A549 treated with GW870086 at 1 μM for 4 hours (cell line): ENCODE results near the gene POGLUT2. TPM values are rescaled to one million over a fixed set of nuclear protein-coding genes. Genes with fewer than 3 reads are reported as not detected.

ENCODE experiments used
- total RNA-seq: library from RNA; stranded (reverse); fragments of 200-300 nt; extraction: Qiagen RNA extraction; gene quantifications from 5 replicates; pipeline ENCODE4 v1.2.3, GENCODE V29; 2022; ENCODE audit warnings: low read depth

POGLUT2 gene
- 6.0 to 7.6 TPM (median 6.2 TPM) in 5 replicates for total RNA-seq

DNA sequence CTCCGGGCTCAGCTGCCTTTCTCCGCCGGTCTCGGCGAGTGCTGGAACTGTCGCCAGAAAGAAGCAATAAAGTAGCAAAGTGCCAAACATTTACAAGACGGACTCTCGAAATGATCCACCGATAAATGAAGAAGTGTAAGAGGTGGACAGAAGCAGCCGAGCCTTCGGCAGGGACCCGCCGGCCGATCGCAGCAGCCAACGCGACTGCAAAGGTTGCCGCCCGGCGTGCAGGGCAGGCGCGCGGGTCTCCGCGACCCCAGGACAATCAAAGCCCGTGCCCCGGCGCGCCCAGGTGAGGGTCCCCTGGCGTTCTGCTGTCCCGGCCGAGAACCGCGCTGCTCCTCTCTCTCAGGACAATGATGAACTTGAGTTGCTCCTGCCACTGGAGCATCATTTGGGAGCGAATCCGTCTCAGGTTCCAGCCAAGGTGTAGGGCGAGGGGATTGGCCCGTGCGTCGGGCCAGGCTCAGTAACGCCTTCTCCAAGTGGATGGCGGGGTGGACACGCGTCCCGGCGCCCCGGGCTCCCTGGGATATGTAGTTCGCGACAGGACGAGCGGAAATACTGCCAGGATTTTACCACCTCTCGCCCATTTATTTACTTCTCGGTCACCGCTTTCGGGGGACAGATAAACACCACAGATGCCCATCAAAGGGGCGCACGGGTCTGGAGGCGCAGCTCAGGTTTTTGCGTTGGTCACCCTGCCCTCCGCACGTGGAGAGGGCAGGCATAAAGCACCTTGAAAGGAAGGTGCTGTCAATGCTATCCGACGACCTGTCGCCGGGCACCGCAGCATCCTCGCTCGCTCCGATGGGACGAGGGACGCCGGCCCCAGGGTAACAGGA is at the start of gene POGLUT2, which contains the start of gene BIVM:
Gene POGLUT2, minus strand, starts transcription at position 396 of the 845 bp plus-strand sequence. Its CDS starts 306 bp downstream, at position 90.
Gene BIVM, plus strand, starts transcription at position 539 of the 845 bp plus-strand sequence. CDS start 8,149 bp downstream, outside the sequence.

DNA sequence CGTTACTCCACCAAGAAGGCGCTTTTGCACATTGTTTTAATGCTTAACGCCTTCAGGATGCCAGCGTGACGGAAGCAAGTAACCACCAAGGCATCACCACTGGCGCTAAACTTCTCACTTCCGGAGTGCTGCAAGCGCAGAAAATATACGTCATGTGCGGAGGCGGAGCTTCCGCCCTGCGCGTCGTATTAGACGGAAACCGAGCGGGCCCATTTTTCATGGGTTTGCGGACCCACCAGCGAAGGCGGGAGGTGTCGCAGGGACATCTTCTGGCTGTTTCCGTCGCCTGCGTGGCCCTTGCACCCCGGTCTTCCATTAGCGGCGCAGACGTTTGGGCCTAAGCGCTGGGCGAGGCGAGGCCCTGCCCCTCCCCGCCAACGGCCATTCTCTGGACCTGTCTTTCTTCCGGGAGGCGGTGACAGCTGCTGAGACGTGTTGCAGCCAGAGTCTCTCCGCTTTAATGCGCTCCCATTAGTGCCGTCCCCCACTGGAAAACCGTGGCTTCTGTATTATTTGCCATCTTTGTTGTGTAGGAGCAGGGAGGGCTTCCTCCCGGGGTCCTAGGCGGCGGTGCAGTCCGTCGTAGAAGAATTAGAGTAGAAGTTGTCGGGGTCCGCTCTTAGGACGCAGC is 47.0 kb upstream of the POGLUT2 start, which contains the start of gene ERCC5:
Gene ERCC5, plus strand, starts transcription at position 403 of the 631 bp plus-strand sequence. CDS start 235 bp downstream, outside the sequence.

GRCh38 chr13:102773441-102774213 is 25.1 kb downstream of the POGLUT2 start, which contains the start of gene TEX30:
Gene TEX30 (minus strand): TSS chr13:102773786. CDS start chr13:102770026, 3,760 bp downstream.

Other genes starting within 250 kb of the POGLUT2 start
- gene TPP2, start 202.0 kb downstream of the POGLUT2 start, total RNA-seq, result 12.2 to 16.7 TPM (median 15.7 TPM) in 5 replicates
- gene METTL21C, start 103.9 kb downstream of the POGLUT2 start, total RNA-seq, result not detected in 5 replicates
- gene TEX30, start 25.2 kb downstream of the POGLUT2 start, total RNA-seq, result 11.4 to 16.6 TPM (median 12.8 TPM) in 5 replicates
- gene BIVM, start 143 bp upstream of the POGLUT2 start, total RNA-seq, result 2.9 to 4.9 TPM (median 4.7 TPM) in 5 replicates
- 14.4 to 18.4 TPM (median 15.9 TPM) in 5 replicates for gene ERCC5, start 47.1 kb upstream of the POGLUT2 start, total RNA-seq